Measurements from ENCODE around the gene CEBPZ.
"Not testable (repeated sequence)": the region's sequence is repeated elsewhere in the genome, so short reads cannot be mapped to it uniquely, and the experiment has no call there.

CEBPZ gene

DNA sequence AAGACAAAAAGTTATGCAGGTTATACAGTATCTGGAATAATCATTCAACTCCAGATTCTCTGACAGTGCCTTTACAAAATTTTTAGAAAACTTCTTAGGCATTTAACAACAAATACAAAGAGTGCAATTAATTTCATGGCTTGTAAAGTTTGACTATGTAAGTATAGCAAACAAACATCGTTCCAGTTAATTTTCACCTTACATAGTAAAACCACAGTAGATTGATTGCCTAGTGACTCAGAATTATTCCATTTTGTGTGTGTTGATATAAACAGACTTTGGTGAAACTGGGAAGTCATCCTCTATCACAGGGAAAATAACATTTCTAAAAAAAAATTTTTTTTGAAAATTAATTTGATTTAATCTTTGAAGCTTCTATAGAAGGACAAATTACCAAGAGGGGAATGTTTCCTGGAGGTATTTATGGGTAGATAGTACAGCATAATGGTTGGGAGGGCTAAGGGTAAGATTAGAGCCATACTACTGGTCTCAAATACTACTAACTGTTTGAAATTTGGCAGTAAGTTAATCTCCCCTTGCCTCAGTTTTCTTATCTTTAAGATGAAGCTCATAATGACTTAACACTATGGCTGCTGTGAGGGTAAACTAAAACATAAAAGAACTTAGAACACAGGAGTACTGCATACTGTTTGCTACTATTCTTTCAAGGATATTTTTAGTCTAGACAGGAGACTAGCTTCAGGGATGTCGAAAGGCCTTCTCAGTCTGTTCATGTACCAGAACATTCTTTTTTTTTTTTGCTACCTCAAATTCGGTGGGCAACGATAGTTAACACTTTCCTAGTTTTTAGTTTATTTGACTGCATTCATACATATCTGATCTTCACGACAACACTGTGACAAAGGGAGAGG lies 19.7 kb upstream of the CEBPZ start:
- Histone ChIP-seq H3K9me3 (ENCODE audit: control insufficient read depth in 2 of 2, low read length in 2 of 2) (no peaks in the 10 kb centered on the region), H3K9ac (ENCODE audit: low read length in 2 of 2) (no peak overlapping the region), H3K36me3 (ENCODE audit: control insufficient read depth in 2 of 2, insufficient read depth in 2 of 2, low read length in 2 of 2) (peaks cover 36% of the 10 kb centered on the region in 2 donors), H3K4me3 (ENCODE audit: low read length in 2 of 2) (no peak overlapping the region), H3K27me3 (ENCODE audit: control insufficient read depth in 1 of 2, insufficient read depth in 2 of 2, low read length in 2 of 2) (no peaks in the 10 kb centered on the region), H3K4me1 (ENCODE audit: control insufficient read depth, insufficient read depth, low read length) (no peaks in the 10 kb centered on the region), H3K27ac (ENCODE audit: low read length) (no peak overlapping the region)

DNA sequence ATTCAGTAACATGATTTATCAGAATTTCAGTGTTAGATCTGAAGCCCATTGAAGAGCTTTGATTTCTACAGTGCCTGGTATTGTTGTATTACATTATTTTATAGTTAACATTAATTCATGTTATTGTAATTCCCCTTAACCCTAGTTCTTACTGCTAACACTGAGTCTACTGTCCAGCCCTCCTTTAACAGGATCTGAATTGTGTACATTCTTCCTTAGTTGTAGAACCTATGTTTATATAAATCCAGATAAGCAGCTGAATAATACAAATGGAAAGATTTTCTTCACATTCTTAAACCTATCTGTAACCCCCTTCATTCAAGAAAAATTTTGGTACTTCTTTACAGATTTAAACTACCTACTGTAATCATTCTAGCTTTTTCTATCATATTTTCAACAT lies 14.8 kb upstream of the CEBPZ start:
- Histone ChIP-seq H3K4me1 (ENCODE audit: control insufficient read depth, insufficient read depth, low read length) (no peaks in the 10 kb centered on the region), H3K4me3 (ENCODE audit: low read length in 2 of 2) (no peak overlapping the region), H3K9me3 (ENCODE audit: control insufficient read depth in 2 of 2, low read length in 2 of 2) (no peaks in the 10 kb centered on the region), H3K27me3 (ENCODE audit: control insufficient read depth in 1 of 2, insufficient read depth in 2 of 2, low read length in 2 of 2) (no peaks in the 10 kb centered on the region), H3K27ac (ENCODE audit: low read length) (no peak overlapping the region), H3K36me3 (ENCODE audit: control insufficient read depth in 2 of 2, insufficient read depth in 2 of 2, low read length in 2 of 2) (peaks cover 28 to 43% of the 10 kb centered on the region in 2 donors), H3K9ac (ENCODE audit: low read length in 2 of 2) (no peak overlapping the region)

DNA sequence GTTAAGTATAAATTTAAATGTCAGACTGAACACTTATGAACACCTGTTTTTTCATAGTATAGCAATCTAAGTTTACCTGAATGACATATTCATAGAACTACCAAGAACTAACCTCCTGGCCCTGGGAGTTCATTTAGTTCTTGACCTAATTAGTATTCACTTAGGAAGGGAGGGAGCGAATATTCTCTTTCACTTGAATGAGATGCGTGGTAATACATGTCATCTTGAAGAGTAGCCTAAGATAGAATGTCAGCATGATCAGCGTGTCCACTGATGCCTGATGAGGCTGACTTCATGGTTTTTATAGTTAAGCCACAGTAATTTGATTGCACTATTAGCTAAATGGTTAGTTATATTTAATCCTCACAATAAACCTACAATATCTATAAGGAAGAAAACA lies 13.4 kb upstream of the CEBPZ start:
- Histone ChIP-seq H3K9ac (ENCODE audit: low read length in 2 of 2) (no peak overlapping the region), H3K9me3 (ENCODE audit: control insufficient read depth in 2 of 2, low read length in 2 of 2) (no peaks in the 10 kb centered on the region), H3K27ac (ENCODE audit: low read length) (no peak overlapping the region), H3K4me3 (ENCODE audit: low read length in 2 of 2) (no peak overlapping the region), H3K27me3 (ENCODE audit: control insufficient read depth in 1 of 2, insufficient read depth in 2 of 2, low read length in 2 of 2) (no peaks in the 10 kb centered on the region), H3K36me3 (ENCODE audit: control insufficient read depth in 2 of 2, insufficient read depth in 2 of 2, low read length in 2 of 2) (peaks cover 27 to 40% of the 10 kb centered on the region in 2 donors), H3K4me1 (ENCODE audit: control insufficient read depth, insufficient read depth, low read length) (no peaks in the 10 kb centered on the region)

DNA sequence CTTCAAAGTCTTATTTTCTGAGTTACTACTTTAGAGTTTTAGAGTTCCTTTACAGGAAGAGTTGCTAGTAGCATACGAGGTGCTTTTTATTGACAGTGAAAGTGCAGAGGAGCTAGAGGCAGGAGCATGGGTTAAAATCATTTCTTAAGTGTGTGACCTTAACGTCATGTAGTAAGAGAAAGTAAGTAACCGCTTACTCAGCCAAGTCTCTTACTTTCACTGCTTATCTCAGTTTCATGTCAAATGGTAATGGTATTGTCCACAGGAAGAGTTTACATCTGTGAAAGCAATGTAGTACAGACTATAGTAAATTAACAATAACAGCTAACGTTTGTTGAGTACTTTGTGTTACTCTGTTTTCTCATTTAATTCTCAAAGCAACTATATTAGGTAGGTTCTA lies 12.6 kb upstream of the CEBPZ start:
- Histone ChIP-seq H3K36me3 (ENCODE audit: control insufficient read depth in 2 of 2, insufficient read depth in 2 of 2, low read length in 2 of 2) (peaks cover 30 to 44% of the 10 kb centered on the region in 2 donors), H3K27me3 (ENCODE audit: control insufficient read depth in 1 of 2, insufficient read depth in 2 of 2, low read length in 2 of 2) (no peaks in the 10 kb centered on the region), H3K9me3 (ENCODE audit: control insufficient read depth in 2 of 2, low read length in 2 of 2) (no peaks in the 10 kb centered on the region), H3K27ac (ENCODE audit: low read length) (no peak overlapping the region), H3K4me1 (ENCODE audit: control insufficient read depth, insufficient read depth, low read length) (no peaks in the 10 kb centered on the region), H3K4me3 (ENCODE audit: low read length in 2 of 2) (no peak overlapping the region), H3K9ac (ENCODE audit: low read length in 2 of 2) (no peak overlapping the region)

DNA sequence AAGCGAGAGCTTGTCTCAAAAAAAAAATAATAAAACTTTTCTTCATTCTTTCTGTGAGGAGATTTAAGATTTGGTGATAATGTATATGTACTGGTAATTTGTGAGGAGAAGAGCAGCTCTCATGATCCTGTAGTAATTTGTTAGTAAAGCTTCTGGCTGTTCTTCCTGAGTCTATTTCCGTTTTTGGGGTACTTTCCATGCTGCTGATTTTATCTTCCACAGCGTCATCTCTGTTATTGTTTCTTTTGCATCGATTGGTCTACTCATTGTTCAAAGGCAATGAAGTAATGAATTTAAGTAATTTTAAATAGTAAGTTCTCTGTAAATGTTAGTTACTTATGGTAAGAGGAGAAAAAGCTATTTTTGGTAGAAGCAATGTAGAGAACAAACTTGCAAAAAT lies 12.0 kb upstream of the CEBPZ start:
- no peak overlapping the region for H3K27ac ChIP-seq (ENCODE audit: low read length)
- no peak overlapping the region for H3K4me3 ChIP-seq (ENCODE audit: low read length in 2 of 2)
- H3K9ac ChIP-seq (ENCODE audit: low read length in 2 of 2), result no peak overlapping the region
- no peaks in the 10 kb centered on the region for H3K27me3 ChIP-seq (ENCODE audit: control insufficient read depth in 1 of 2, insufficient read depth in 2 of 2, low read length in 2 of 2)
- H3K36me3 ChIP-seq (ENCODE audit: control insufficient read depth in 2 of 2, insufficient read depth in 2 of 2, low read length in 2 of 2), result peaks cover 29 to 45% of the 10 kb centered on the region in 2 donors
- H3K4me1 ChIP-seq (ENCODE audit: control insufficient read depth, insufficient read depth, low read length), result no peaks in the 10 kb centered on the region
- H3K9me3 ChIP-seq (ENCODE audit: control insufficient read depth in 2 of 2, low read length in 2 of 2), result no peaks in the 10 kb centered on the region

DNA sequence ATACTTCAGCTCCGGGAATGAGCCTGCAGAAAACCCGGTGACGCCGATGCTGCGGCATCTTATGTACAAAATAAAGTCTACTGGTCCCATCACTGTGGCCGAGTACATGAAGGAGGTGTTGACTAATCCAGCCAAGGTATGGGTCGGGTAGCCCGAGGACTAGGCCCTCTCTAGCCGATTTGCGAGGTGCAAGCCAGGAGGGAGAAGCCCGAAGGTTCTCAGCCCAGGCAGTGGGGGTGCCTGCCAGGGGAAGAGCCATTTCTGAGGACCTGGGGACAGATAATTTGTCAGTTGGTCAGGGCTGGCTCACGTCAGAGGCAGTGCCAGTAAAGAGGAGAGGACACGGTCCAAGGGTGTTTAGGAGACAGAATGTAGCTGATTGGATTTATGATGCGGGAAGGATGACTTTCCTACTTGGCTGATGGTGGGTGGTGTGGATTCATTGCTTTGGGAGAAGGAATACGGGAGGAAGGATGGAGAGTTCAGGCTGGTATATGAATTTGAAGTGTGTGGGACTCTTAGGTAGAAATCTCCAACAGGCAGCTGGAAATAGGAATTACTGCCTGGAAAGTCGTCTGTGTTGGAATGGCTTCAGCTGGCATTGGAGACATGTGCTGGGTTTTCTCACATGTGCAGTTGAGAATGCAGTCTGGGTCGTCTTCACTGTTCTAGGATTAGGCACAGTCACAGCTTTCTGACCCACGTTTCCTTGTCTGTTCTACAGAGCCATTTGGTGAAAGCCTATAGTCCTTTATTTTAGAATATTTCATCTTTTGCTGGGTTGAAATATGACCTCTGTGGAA lies 936 bp upstream of the CEBPZ start:
- peak overlapping the region; percentile 95 to 99 for H3K9ac ChIP-seq (ENCODE audit: low read length in 2 of 2)
- peak overlapping the region; percentile 94 for H3K27ac ChIP-seq (ENCODE audit: low read length)
- H3K4me3 ChIP-seq (ENCODE audit: low read length in 2 of 2), result peak overlapping the region; percentile 90 to 99
- peaks cover 26% of the 10 kb centered on the region for H3K4me1 ChIP-seq (ENCODE audit: control insufficient read depth, insufficient read depth, low read length)
- H3K9me3 ChIP-seq (ENCODE audit: control insufficient read depth in 2 of 2, low read length in 2 of 2), result no peaks in the 10 kb centered on the region
- H3K36me3 ChIP-seq (ENCODE audit: control insufficient read depth in 2 of 2, insufficient read depth in 2 of 2, low read length in 2 of 2), result peaks cover 11% of the 10 kb centered on the region in 2 donors
- H3K27me3 ChIP-seq (ENCODE audit: control insufficient read depth in 1 of 2, insufficient read depth in 2 of 2, low read length in 2 of 2), result no peaks in the 10 kb centered on the region

DNA sequence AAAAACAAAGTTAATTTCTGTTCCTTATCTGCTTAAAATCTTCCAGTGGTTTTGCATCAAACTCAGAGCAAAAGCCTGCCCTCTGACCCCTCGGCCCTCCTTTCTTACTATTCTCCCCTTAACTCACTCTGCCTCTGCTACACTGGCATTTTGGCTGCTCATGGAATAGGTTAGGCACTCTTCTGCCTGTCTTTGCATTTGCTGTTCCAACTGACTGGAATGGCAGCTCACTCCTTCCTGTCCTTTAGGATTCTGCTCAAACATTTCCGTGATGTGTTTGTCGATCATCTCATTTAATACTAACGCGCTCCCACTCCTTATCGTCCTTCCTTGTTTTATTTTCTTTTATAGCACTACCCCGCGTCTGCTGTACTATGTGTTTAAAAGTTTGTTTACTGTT lies 815 bp downstream of the CEBPZ start:
- H3K27ac ChIP-seq (ENCODE audit: low read length), result peak overlapping the region; percentile 94
- no peaks in the 10 kb centered on the region for H3K9me3 ChIP-seq (ENCODE audit: control insufficient read depth in 2 of 2, low read length in 2 of 2)
- peak overlapping the region; percentile 95 to 99 for H3K9ac ChIP-seq (ENCODE audit: low read length in 2 of 2)
- H3K4me3 ChIP-seq (ENCODE audit: low read length in 2 of 2), result peak overlapping the region; percentile 90 to 99
- no peaks in the 10 kb centered on the region for H3K27me3 ChIP-seq (ENCODE audit: control insufficient read depth in 1 of 2, insufficient read depth in 2 of 2, low read length in 2 of 2)
- peaks cover 13 to 16% of the 10 kb centered on the region in 2 donors for H3K36me3 ChIP-seq (ENCODE audit: control insufficient read depth in 2 of 2, insufficient read depth in 2 of 2, low read length in 2 of 2)
- H3K4me1 ChIP-seq (ENCODE audit: control insufficient read depth, insufficient read depth, low read length), result peaks cover 26% of the 10 kb centered on the region

DNA sequence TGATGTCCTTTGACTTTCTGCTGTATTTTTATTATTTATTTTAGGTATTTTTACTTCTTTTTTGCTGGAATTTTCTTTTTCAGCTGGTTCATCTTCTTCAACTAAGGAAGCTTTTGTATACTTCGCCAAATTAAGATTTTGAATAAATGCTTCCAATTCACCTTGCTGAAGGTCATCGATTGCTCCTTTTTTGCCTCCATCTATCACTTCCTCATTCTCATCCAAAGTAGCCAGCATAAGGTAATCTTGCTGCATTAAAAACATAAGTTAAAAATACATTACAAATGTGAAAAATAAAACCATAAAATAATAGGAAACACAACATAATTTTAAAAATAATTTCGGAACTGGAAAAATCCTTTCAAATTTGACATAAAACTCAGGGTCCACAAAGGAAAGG lies 2.6 kb downstream of the CEBPZ start:
- peaks cover 26% of the 10 kb centered on the region for H3K4me1 ChIP-seq (ENCODE audit: control insufficient read depth, insufficient read depth, low read length)
- H3K4me3 ChIP-seq (ENCODE audit: low read length in 2 of 2), result no peak overlapping the region
- peaks cover 13 to 16% of the 10 kb centered on the region in 2 donors for H3K36me3 ChIP-seq (ENCODE audit: control insufficient read depth in 2 of 2, insufficient read depth in 2 of 2, low read length in 2 of 2)
- no peak overlapping the region for H3K27ac ChIP-seq (ENCODE audit: low read length)
- H3K27me3 ChIP-seq (ENCODE audit: control insufficient read depth in 1 of 2, insufficient read depth in 2 of 2, low read length in 2 of 2), result no peaks in the 10 kb centered on the region
- H3K9ac ChIP-seq (ENCODE audit: low read length in 2 of 2), result no peak overlapping the region
- H3K9me3 ChIP-seq (ENCODE audit: control insufficient read depth in 2 of 2, low read length in 2 of 2), result no peaks in the 10 kb centered on the region

DNA sequence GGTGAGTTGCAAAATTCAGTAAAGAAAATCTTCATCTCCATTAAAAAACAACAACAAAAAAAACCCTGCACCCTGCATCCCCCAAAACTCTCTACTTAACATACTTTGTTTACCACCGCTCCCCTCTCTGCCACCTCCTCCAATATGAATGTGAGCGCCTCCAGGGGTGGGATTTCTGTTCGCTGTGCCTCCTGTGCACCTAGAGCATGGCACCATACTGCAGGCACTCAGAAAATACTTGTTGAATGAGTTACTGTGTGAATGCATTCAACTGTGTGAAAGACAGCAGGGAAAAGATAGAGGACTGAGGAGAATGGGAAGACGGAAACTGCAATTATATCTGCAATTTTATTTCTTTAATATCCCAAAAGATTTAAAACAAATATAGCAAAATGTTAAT lies 4.5 kb downstream of the CEBPZ start:
- H3K9ac ChIP-seq (ENCODE audit: low read length in 2 of 2), result no peak overlapping the region
- H3K4me1 ChIP-seq (ENCODE audit: control insufficient read depth, insufficient read depth, low read length), result peaks cover 13% of the 10 kb centered on the region
- H3K36me3 ChIP-seq (ENCODE audit: control insufficient read depth in 2 of 2, insufficient read depth in 2 of 2, low read length in 2 of 2), result peaks cover 14 to 16% of the 10 kb centered on the region in 2 donors
- H3K9me3 ChIP-seq (ENCODE audit: control insufficient read depth in 2 of 2, low read length in 2 of 2), result no peaks in the 10 kb centered on the region
- no peak overlapping the region for H3K4me3 ChIP-seq (ENCODE audit: low read length in 2 of 2)
- H3K27me3 ChIP-seq (ENCODE audit: control insufficient read depth in 1 of 2, insufficient read depth in 2 of 2, low read length in 2 of 2), result no peaks in the 10 kb centered on the region
- H3K27ac ChIP-seq (ENCODE audit: low read length), result no peak overlapping the region

DNA sequence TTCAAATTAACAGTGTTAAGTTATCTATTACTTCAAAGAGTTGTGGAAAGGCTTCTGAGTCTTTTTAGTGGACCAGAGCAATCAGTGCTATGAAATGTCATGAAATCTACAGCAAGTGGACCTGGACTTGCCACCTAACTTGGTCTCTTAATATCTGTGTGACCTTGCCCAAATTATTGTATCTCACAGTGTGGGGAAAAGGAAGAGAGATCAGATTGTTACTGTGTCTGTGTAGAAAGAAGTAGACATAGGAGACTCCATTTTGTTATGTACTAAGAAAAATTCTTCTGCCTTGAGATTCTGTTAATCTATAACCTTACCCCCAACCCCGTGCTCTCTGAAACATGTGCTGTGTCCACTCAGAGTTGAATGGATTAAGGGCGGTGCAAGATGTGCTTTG lies 6.3 kb downstream of the CEBPZ start:
- H3K27me3 ChIP-seq (ENCODE audit: control insufficient read depth in 1 of 2, insufficient read depth in 2 of 2, low read length in 2 of 2); H3K4me1 ChIP-seq (ENCODE audit: control insufficient read depth, insufficient read depth, low read length); H3K9ac ChIP-seq (ENCODE audit: low read length in 2 of 2); H3K27ac ChIP-seq (ENCODE audit: low read length); H3K4me3 ChIP-seq (ENCODE audit: low read length in 2 of 2); H3K9me3 ChIP-seq (ENCODE audit: control insufficient read depth in 2 of 2, low read length in 2 of 2): not testable (repeated sequence)
- H3K36me3 ChIP-seq (ENCODE audit: control insufficient read depth in 2 of 2, insufficient read depth in 2 of 2, low read length in 2 of 2), result peaks cover 19 to 21% of the 10 kb centered on the region in 2 donors
